Left ventricle myocardium superior (tissue), 1 donor: Measurements from ENCODE around the gene HECW1. TPM values are rescaled to one million over a fixed set of nuclear protein-coding genes. Genes with fewer than 3 reads are reported as not detected.
"Not testable (repeated sequence)": the region's sequence is repeated elsewhere in the genome, so short reads cannot be mapped to it uniquely, and the experiment has no call there.

Experiments used
- ATAC-seq: fragments of 200-7000 bp; cut with Tn5 transposase; one replicate; pipeline ENCODE4 v1.9.1; 2020; ENCODE audit warnings: mild to moderate bottlenecking, moderate library complexity
- DNase-seq: peaks from one replicate; pipeline ENCODE4 v3.0.0-alpha.2; 2020
- intact Hi-C: fragments of 100-400 bp; cut with micrococcal nuclease; formaldehyde crosslinking; loops from one replicate; pipeline ENCODE4 v1.11.0; 2022
- total RNA-seq: library from RNA; stranded (reverse); fragmentation: NEBNext Ultra II Directional; extraction: Animal tissue kit (Norgen Biotek cat#: 25700); gene quantifications from one replicate; pipeline ENCODE4 v1.2.1, GENCODE V29; 2021
- donor health status: DM: no; HTN: yes; CAD: no; lungs with severe emphysema.

The HECW1 gene
- total RNA-seq, 1 donor from 2014 or later: not detected

DNA sequence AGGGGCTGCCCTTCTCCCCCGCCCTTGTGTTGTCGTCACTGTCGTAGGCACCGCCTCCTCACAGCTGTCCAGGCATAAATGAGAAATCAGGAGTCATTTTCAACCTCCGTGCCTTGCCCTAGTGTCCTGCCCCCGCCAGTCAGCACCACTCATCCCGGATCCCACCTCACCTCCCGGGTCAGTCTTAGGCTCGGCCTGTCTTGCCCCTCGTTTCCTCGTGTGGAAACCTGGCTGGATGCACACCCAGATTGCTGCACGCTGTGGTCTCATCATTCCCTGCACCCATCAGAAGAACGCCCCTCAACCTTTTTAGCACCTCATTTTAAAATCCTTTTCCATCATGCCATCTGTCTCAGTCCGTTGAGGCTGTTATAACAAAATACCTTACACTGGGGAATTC, 213.1 kb downstream of the HECW1 start:
- DNase-seq (no peak), ATAC-seq (no peak)
- intact Hi-C loops: no loop called here

DNA sequence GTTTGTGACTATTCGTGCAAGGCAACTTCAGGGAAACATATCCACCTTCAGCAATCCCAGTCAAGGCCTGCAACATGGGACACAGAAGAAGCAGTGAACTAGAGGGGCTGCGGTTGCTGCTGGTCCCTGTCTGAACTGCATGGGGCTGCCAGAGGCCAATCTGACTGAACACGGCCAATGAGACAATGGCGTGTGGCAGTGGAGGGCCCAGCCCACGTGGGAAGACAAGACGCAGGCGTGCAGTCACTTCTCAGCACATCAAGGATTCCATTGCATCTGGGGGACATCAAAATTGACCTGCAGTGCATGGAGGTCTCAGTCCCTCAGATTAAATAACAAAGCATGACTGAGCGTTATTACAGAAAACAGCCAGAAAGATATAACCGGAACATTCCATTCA, 215.9 kb downstream of the HECW1 start:
- intact Hi-C loops: no loop called here
- ATAC-seq (no peak), DNase-seq (no peak)

DNA sequence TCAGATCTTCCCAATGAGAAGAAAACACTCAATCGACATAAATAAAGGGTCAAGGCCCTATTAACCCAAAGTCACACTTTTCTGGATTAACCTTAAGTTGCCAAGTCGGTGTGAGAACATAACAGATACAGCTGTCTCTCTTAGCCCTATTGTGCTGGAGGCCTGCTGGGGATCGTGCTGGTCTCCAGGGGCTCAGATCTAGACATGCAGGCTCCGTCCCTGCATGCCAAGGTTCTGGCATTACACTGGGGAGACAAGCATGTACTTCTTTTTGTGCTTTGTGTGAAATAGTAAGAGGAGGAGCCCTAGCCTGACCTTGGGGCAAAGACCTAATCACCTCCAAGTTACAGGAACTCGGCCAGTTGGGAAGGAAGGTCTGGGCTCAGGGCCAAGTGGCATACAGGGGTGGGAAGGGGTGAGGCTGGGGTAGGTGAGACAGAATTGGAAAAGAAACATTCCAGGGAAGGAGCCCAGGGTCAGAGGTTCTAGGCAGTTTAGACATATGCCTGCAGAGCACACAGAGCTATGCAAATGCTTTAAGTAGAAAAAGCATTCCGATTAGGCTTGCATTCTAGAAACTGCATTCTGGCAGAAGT, 216.4 kb downstream of the HECW1 start:
- ATAC-seq (no peak), DNase-seq (no peak)
- intact Hi-C loops: no loop called here

DNA sequence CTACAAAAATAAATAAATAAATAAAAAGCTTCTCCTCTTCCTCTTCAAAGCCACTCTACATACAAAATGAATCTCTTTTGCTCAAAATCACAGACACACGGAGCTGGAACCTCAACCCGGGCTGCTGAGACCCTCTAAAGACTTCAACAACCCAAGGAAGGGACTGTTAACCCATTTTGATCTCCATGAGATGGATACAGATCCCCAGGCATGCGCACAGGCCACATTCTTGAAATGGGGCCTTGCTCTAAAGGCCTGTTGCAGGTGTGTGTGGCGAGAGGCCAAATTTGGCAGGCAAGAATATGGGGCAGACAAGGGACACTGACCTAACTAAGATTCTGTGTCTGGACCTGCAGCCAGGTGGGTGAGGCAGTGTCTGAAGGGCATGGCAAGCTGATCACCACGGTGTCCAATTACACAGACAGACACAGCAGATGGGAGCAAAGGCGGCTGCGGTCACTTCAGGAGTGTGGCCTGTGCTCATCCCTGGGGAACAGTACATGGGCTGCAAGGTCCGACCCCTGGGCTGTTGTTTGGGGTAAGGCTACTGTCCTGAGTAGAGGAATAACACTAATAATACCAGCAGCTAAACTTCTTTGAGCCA, 219.8 kb downstream of the HECW1 start:
- intact Hi-C loops: no loop called here
- no peak for DNase-seq

DNA sequence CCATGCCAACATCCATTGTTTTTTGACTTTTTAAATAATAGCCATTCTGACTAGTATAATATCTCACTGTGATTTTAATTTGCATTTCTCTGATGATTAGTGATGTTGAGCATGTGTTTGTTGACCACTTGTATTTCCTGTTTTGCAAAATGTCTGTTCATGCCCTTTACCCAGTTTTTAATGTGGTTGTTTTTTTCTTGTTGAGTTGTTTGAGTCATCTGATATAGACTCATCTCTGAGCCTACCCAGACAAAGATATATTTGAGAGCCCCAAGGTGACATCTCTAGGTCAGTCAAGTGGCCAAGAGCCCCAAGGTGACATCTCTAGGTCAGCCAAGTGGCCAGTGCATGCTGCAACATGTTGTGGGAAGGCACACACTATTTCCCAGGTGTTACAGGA, 224.7 kb downstream of the HECW1 start:
- intact Hi-C loops: no loop called here
- ATAC-seq (no peak), DNase-seq (no peak)

More for the DNA sequence above, 219.8 kb downstream of the HECW1 start:
- no peak for ATAC-seq

DNA sequence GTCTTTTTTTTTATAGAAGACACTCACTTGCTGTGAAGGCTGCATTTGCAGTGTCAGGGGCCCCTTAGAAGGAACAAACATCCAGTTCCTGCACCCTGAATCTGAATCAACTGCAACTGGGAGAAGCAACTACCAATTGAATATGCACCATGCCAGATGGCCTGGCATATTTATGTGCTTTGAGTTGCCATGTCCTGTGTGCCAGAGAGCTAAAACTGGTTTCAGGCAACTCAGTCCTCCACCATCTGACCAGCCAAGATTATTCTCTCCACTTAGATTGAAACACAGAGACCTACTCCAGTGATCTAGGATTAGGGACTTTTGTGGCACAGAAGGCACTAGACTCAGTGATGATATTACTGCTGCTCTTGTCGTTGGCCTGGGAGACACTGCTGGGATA, 225.4 kb downstream of the HECW1 start:
- DNase-seq: no peak
- ATAC-seq: no peak
- intact Hi-C loops: no loop called here

DNA sequence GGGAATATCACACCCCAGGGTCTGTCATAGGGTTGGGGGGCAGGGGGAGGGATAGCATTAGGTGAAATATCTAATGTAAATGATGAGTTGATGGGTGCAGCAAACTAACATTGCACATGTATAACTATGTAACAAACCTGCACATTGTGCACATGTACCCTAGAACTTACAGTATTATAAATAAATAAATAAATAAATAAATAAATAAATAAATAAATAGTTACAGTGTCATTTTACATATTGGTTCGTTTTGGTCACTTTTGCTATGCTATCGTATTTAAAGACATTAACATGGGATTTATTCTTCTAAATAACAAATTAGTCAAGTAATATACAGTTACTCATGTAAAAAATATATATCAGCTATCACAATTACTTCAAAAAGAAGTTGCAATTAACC, 228.7 kb downstream of the HECW1 start:
- DNase-seq (no peak), ATAC-seq (no peak)
- intact Hi-C loops: no loop called here

DNA sequence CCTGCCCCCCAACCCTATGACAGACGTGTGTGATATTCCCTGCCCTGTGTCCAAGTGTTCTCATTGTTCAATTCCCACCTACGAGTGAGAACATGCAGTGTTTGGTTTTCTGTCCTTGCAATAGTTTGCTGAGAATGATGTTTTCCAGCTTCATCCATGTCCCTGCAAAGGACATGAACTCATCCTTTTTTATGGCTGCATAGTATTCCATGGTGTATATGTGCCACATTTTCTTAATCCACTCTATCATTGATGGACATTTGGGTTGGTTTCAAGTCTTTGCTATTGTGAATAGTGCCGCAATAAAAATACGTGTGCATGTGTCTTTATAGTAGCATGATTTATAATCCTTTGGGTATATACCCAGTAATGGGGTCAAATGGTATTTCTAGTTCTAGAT, 231.0 kb downstream of the HECW1 start:
- ATAC-seq, intact Hi-C loops: not testable (repeated sequence)

DNA sequence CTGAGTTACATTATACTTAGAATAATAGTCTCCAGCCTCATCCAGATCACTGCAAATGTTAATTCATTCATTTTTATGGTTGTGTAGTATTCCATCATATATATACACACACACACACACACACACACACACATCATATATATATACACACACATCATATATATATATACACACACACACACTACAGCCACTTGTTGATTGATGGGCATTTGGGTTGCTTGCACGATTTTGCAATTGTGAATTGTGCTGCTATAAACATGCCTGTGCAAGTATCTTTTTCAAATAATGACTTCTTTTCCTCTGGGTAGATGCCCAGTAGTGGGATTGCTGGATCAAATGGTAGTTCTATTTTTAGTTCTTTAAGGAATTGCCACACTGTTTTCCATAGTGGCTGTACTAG, 233.2 kb downstream of the HECW1 start:
- ATAC-seq, DNase-seq, intact Hi-C loops: not testable (repeated sequence)

More for the DNA sequence above, 231.0 kb downstream of the HECW1 start:
- DNase-seq: not testable (repeated sequence)

DNA sequence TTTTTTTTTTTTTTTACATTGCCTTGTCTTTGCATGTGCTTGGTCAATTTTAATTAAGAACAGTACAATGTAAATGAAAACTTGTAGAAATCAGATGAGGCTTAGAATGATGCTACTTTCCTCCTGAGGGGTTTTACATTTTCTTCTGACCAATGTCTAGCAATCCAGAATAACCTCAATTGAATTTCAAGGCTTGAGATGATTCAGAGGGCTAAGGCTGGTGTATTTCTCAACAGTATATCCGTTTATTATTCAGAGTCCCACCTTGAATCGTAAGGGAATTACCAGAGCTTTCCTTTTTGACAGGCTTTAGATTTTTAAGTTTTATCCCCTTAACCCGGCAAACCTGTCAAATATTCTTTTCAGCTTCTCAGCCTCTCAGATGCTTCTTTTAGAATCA, 239.2 kb downstream of the HECW1 start:
- ATAC-seq (no peak), DNase-seq (no peak)
- intact Hi-C loops: no loop called here

DNA sequence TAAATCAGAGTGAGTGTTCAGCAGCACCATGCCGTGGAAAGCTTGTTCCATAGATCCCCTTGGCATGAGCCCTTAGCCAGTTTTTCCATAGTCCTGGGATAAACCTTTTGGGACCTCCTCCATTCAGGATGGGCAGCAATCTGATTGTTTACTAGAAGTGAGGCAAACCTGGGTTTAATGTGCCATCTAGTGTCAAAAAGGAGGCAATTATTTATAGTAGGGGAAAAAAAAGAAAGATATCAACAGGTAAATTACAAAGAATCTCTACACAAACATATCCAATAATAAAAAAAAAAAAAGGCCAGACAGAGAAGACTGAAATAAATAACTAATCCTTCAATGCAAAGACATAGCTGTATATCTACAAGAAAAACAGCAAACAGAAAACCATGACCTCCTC, 241.5 kb downstream of the HECW1 start:
- ATAC-seq (no peak), DNase-seq (no peak)
- intact Hi-C loops: no loop called here

DNA sequence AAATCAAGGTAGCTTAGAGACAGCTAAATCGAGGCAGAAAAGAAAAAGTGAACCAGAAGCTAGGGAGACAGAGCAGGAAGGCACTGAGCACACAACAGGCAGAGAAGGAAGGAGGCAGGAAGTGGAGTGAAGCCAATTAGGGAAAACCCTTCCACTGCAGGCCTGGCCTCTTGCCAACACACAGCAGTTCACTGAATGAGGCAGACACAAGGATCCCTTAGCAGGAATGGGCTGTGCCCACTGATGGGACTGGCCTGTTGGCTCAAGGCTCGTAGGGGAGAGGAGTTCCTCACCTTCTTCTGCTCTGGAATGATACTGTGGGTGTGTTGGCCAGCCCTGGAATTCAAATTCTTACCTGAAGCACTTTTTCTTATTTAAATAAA, 250.2 kb downstream of the HECW1 start:
- intact Hi-C loops: no loop called here
- ATAC-seq (no peak), DNase-seq (peak; percentile 29)

DNA sequence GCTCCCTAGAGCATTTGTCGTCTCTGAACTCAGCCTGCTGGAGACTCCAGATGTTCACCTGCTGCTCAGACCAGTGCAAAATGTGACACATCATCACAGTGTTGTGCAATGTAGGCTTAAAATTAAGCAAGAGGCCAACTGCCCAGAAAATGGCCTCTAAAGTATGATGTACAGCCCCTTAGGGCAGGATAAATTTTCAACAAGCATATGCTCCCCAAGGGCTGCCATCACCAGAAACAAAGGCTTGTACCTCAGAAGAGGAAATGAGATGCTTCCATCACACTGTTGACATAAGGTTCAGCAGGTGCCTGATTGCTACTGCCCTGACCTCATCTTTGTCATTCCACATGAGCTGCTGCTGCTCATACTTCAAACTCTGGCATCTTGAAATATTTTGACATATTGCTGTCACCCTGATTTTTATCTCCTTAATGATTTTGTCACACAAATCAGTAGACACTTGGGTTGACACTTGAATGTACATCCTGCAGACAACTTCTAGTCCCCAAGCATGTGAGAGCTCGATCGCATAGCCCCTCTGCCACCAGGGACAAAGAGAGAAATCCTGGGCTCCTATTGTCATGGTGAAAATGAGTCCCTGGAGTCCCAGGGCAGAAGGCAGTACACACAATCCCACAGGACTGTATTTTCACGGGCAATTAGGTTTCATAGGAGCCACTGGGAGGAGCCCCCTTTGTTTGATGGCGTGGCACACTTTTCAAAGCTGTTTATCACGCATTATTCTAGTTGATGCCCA, 250.8 kb downstream of the HECW1 start:
- DNase-seq: no peak
- intact Hi-C loops: no loop called here
- peak; percentile 48 for ATAC-seq

DNA sequence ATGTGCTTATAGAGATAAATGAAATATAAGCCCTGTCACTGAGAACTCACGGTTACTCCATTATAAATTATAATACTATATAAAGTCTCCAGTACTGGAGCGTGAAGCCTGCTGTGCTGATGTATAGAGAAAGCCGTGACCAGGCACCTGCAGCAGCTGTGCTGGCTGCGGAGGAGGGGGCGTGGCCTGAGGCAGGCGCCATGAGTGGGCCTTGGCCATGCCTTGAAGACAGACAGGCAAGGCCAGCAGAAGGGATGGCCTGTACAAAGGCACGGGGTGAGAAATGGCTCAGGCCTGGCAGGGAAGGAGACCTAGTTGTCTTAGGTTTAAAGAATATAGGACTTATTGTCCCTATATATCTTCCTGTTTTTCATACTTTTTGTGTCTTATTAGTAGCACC, 251.9 kb downstream of the HECW1 start:
- DNase-seq (no peak), ATAC-seq (no peak)
- intact Hi-C loops: no loop called here

DNA sequence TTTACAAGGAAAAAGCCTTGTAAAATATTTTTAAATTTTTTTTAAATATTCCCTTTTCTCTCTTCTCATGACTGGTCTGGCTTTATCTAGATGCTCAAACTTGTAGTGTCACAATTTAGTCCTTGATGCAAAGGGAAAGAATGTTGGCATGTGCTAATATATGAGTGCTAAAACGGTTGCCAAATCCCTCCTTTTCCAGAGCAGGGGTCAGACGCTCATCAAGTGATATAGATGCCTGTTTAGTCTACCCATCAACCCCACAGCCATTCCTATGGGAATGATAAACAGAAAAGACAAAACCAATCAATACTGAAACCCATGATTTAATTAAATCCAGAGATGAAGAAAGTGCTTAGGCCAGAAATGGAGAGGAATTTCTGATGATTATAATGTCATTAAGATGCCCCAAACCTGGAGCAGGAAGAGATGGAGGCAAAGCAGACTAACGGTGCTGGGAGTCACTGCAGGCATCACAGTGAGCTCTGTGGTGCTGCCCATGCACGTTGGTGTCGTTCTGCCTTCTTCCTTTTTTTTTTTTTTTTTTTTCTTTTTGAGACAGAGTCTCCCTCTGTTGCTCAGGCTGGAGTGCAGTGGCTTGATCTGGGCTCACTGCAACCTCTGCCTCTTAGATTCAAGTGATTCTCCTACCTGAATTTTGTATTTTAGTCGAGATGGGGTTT, 260.4 kb downstream of the HECW1 start:
- intact Hi-C loops: no loop called here
- ATAC-seq: no peak
- no peak for DNase-seq

DNA sequence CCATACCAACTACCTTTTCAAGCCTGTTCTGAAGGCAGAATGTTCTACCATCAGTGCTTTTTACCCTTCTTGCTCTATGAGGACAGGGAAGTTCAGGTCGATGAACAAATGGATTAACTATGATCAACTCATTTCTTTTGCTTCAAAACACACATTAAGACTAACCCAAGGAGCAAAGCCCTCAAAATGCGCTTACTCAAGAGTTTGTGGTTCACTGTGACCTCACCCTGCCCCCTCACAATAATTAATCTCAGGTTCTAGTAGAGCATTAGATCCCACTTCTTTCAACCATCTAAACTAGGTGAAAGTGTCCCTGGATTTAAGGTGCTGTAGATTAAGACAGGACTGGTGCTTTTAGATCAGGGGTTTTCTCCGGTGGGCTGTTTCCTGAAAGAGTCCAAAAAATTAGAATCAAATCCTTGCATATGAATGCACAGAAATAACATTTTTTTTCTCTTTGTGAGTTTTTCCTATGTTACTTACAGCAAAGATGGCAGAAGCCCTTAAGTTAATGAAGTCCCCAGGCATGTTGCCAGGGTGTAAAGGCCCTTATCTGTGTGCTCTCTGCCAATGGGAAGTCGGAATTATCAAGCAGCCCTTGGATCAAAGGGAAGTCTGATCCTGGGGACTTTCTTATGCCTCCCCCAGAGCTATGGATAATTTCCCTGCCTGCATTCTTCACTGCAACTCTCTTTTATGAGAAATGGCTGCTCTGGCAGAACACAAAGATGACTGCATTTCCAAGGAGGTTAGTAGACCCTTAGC, 264.9 kb downstream of the HECW1 start:
- intact Hi-C loops: no loop called here
- DNase-seq (no peak), ATAC-seq (no peak)

DNA sequence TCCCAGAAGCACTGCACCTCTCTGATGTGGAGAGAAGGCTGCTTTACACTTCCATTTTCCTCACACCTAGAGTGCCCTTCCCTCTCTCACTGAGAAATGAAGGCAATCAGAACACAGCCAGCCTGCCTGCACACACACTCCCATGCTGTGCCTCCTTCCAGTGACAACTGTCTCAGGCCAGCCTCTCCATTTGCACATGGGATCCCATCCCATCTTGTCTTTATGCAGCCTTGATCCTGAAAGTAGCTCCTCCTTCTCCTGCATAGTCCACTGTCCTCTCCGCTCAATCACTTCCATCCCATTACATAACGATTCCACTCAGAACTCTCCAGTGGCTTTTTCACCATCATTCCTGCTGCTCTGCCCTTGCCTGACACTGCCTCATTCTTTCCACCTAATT, 266.8 kb downstream of the HECW1 start:
- intact Hi-C loops: no loop called here
- DNase-seq: no peak
- no peak for ATAC-seq

DNA sequence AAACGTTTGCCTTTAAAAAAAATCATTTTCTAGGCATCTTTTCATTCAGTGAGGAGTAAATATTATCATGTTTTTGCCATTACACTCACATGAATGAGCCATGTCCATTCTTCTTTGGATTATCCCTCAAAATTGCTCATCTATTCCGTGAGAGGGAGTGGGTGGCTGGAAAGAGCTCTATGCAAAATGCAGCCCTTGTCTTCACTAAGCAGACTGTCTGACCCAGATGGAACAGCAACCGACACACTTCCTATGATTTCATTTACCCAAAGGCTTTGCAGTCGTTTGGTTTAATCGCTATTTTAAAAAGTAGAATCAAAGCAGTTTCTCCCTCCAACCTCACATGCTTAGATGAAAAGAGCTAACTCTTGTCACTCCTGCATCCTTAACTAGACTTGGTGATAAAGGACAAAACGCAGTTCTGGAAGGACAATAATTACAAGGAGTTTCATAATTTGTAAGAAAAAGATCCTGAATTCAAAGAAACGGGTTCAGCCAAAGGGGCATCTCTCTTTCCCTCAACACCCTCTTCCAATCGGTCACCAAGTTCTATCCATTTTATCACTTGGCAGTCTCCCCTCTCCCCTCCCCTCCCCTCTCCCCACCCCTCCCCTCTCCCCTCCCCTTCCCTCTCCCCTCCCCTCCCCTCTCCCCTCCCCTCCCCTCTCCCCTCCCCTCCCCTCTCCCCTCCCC, 272.3 kb downstream of the HECW1 start:
- DNase-seq (no peak), ATAC-seq (no peak)
- intact Hi-C loops: no loop called here

DNA sequence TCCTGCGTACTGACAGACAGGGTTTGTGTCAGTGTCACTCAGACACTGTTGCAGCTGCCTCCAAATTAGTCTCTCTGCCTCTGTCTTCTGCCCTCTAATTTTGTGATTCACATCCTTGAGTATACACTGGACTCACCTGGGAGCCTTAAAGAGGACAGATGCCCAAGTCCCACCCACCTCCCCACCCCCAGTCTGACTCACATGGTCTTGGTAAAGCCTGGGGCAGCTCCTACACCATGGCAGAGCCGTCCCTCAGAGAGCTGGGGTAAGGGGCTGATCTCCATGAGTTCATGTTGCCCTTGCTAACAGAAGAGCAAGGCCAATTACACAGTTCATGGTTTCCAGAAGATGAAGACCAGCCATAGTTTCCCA, 272.8 kb downstream of the HECW1 start:
- DNase-seq (no peak), ATAC-seq (no peak)
- intact Hi-C loops: no loop called here
